Thoracic aorta (tissue), 2 donors: ENCODE results near the gene ACACA. TPM values are rescaled to one million over a fixed set of nuclear protein-coding genes. Genes with fewer than 3 reads are reported as not detected.

Experiments
- ATAC-seq: fragments of 150-250 bp; one replicate; pipeline ENCODE4 v1.8.0; 2017; ENCODE audit warnings: low read depth; ENCODE audit not compliant: insufficient number of reproducible peaks, low FRiP score
- DNase-seq: peaks from one replicate; pipeline ENCODE4 v3.0.0-alpha.2; 2020; ENCODE audit warnings: low spot score
- H3K27ac ChIP-seq, 2 donors: fragments of 200-600 bp; sonication (generic); 1 replicate in 1 of 2; 2 replicates in 1 of 2; pipeline ENCODE4 v1.5.1; 2016; ENCODE audit warnings: mild to moderate bottlenecking in 2 of 2, moderate library complexity in 2 of 2
- H3K27me3 ChIP-seq: fragments of 200-600 bp; sonication (generic); replicated peaks from 2 replicates; pipeline ENCODE4 v1.6.0; 2016; ENCODE audit warnings: mild to moderate bottlenecking; ENCODE audit not compliant: insufficient read depth
- H3K36me3 ChIP-seq: fragments of 200-600 bp; sonication (generic); one replicate; pipeline ENCODE4 v1.5.1; 2016
- H3K4me1 ChIP-seq, 2 donors: fragments of 200-600 bp; sonication (generic); 1 replicate in 1 of 2; 2 replicates in 1 of 2; pipeline versions ENCODE4 v1.5.1 to v1.6.0; 2016; ENCODE audit warnings: low read depth in 2 of 2, mild to moderate bottlenecking in 1 of 2; ENCODE audit not compliant: control insufficient read depth in 1 of 2
- H3K4me3 ChIP-seq: fragments of 200-600 bp; sonication (generic); 2 replicates; pipeline ENCODE4 v1.5.1; 2016; ENCODE audit warnings: mild to moderate bottlenecking
- H3K9me3 ChIP-seq: fragments of 200-600 bp; sonication (generic); 2 replicates; pipeline ENCODE4 v1.5.1; 2016
- total RNA-seq, 2 donors: library from RNA; depleted of rRNA; stranded (reverse); fragments of >200 nt; gene quantifications; one replicate each; pipeline versions ENCODE4 v1.1.0 to v1.2.3, GENCODE V29; 2016
- TF ChIP-seq, protein P1 (sequence below): fragments of 200-600 bp; sonication (generic); IDR thresholded peaks from one replicate; pipeline ENCODE4 v1.5.1; 2019; ENCODE audit warnings: antibody characterized with exemption

Gene ACACA
- total RNA-seq, 2 donors from 2014 or later: 20.7 to 34.0 TPM

- H3K36me3 ChIP-seq: peaks cover 17% of the 10 kb centered on the region
- H3K9me3 ChIP-seq: no peaks in the 10 kb centered on the region
- no peaks in the 10 kb centered on the region for H3K4me1 ChIP-seq
- ATAC-seq (no peak), DNase-seq (no peak)
- H3K27ac ChIP-seq: no peak overlapping the region
- H3K4me3 ChIP-seq: no peak overlapping the region
- no peaks in the 10 kb centered on the region for H3K27me3 ChIP-seq
- TF ChIP-seq, protein P1, sequence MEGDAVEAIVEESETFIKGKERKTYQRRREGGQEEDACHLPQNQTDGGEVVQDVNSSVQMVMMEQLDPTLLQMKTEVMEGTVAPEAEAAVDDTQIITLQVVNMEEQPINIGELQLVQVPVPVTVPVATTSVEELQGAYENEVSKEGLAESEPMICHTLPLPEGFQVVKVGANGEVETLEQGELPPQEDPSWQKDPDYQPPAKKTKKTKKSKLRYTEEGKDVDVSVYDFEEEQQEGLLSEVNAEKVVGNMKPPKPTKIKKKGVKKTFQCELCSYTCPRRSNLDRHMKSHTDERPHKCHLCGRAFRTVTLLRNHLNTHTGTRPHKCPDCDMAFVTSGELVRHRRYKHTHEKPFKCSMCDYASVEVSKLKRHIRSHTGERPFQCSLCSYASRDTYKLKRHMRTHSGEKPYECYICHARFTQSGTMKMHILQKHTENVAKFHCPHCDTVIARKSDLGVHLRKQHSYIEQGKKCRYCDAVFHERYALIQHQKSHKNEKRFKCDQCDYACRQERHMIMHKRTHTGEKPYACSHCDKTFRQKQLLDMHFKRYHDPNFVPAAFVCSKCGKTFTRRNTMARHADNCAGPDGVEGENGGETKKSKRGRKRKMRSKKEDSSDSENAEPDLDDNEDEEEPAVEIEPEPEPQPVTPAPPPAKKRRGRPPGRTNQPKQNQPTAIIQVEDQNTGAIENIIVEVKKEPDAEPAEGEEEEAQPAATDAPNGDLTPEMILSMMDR: no peak
These were observed 289.1 kb downstream of the ACACA start for GRCh38 chr17:37117373-37118142.

DNA sequence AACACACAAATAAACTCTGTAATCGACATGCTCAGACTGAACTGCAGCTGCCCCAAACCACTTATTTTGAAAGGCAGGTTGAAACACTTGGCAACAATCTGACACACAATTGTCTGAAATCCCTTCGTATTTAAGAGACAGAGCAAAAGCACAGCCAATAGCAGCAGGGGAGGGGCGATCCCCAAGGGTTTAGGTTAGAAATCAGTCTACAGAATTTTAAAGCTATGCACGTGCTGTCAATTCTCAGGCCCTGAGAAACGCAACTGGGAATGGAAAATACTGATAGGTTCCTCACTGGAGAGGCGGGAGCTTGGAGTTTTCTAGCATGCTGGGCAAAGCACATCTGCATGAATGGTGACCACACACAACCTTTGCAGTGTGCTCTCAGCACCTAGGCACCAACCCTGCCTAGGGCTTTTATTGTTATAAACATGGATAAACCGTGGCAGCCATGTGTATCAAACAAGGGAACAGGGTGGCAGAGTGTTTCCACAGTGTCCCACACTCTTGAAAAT lies 289.9 kb downstream of the ACACA start:
- TF ChIP-seq, protein P1: no peak
- Histone ChIP-seq H3K27ac (no peak overlapping the region), H3K36me3 (peaks cover 18% of the 10 kb centered on the region), H3K4me1 (no peaks in the 10 kb centered on the region), H3K27me3 (no peaks in the 10 kb centered on the region), H3K9me3 (no peaks in the 10 kb centered on the region), H3K4me3 (no peak overlapping the region)
- no peak for DNase-seq
- no peak for ATAC-seq

DNA sequence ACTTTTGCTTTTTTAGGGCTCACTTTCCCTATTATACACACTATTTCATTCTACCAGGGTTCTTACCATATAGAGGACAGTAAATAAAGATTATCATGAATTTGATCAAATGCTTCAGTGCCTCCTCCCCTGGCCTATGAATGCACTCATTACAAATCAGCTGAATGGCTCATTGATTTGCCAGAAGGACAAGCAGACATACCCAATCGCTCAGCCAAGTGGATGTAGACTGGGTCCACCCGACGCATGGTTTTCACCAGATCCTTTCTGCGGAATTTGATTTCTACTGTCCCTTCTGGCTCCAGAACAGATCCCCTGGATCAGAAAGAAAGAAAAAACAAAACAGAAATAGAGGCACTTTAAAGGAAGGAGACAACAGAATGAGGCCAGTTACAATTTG lies 295.3 kb downstream of the ACACA start:
- ATAC-seq (no peak), DNase-seq (no peak)
- H3K9me3 ChIP-seq: no peaks in the 10 kb centered on the region
- TF ChIP-seq, protein P1: no peak
- H3K27ac ChIP-seq: no peak overlapping the region
- peaks cover 0 to 9% of the 10 kb centered on the region in 2 donors for H3K4me1 ChIP-seq
- H3K27me3 ChIP-seq: no peaks in the 10 kb centered on the region
- peaks cover 11% of the 10 kb centered on the region for H3K36me3 ChIP-seq
- no peak overlapping the region for H3K4me3 ChIP-seq

- Histone ChIP-seq H3K9me3 (no peaks in the 10 kb centered on the region), H3K27me3 (no peaks in the 10 kb centered on the region), H3K36me3 (peaks cover 11% of the 10 kb centered on the region), H3K4me3 (no peak overlapping the region), H3K4me1 (peaks cover 0 to 9% of the 10 kb centered on the region in 2 donors), H3K27ac (no peak overlapping the region)
- DNase-seq (no peak), ATAC-seq (no peak)
- TF ChIP-seq, protein P1: no peak
These were observed 295.9 kb downstream of the ACACA start for GRCh38 chr17:37110746-37111145.

DNA sequence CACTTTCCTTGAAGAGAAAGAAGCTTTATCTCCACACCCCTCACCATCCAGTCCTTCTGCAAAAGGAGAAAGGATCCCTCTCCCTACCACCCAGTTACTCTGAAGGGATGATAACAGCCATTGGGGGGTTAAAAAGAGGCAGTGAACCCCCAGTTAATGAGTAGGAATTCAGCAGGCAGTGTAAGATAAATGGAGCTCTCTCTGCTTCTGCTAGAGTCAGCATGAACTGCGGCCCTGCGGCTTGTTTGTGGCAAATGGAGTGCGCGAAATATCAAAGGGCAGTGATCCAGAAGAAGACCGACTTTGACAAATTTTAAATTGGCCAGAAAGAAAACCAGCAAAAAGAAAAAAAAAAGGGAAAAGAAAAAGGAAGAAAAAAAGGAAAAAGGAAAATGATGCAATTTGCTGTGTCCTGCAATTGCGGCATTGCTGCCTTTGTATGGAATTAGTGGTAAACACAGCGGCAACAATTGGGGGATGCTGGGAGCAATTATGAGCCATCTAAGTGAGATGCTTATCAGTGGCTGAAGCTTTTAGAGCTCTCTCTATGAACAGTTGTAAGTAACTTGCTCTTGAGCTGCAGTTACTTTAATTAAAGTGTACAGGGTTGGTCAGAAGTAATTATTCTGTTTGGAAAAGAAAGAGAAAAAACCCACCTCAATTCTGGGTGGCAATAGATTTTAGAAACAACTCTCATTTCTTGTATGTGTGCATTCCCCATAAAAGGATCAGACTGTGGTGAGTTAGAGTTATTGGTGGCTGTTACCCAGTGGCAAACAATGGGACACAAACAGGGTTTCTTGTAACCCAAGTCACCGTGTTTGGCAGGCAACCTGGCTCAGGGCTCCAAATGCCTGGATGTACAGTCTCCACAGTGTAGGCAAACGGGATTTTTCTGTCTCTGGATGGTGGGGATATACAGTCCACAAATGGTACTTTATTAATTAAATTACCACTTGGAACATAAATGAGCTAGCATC lies 296.6 kb downstream of the ACACA start:
- H3K36me3 ChIP-seq: peaks cover 11% of the 10 kb centered on the region
- H3K27ac ChIP-seq: no peak overlapping the region
- peaks cover 0 to 9% of the 10 kb centered on the region in 2 donors for H3K4me1 ChIP-seq
- no peak for DNase-seq
- no peaks in the 10 kb centered on the region for H3K9me3 ChIP-seq
- H3K27me3 ChIP-seq: no peaks in the 10 kb centered on the region
- no peak overlapping the region for H3K4me3 ChIP-seq
- ATAC-seq: no peak
- TF ChIP-seq, protein P1: no peak
